ENCODE measurements around the gene MT1F. TPM values are rescaled to one million over a fixed set of nuclear protein-coding genes. Genes with fewer than 3 reads are reported as not detected.

The MT1F gene
- total and polyA plus RNA-seq, 9 of the 15 experiments (the other 6 are each of a cell fraction or from before 2014, with no cell fraction given): 0.18 to 0.68 (median 0.29) TPM; not detected in 5

GRCh38 chr16:56669005-56669839 lies 11.5 kb downstream of the MT1F start, which contains the start of gene MT1H:
Gene MT1H, plus strand, starts transcription at chr16:56669814. Its CDS starts 71 bp downstream, at chr16:56669885.
- TF ChIP-seq HMBOX1 (IDR thresholded peaks at IDR 0.05) (no peak), ZNF764 (CRISPR knock-in tag; IDR thresholded peaks at IDR 0.05; ENCODE audit: low read depth) (no peak), FOXO4 (CRISPR knock-in tag; IDR thresholded peaks at IDR 0.05) (no peak), MED1 (CRISPR knock-in tag; IDR thresholded peaks at IDR 0.05; ENCODE audit: borderline replicate concordance) (no peak), ZNF431 (CRISPR knock-in tag; IDR thresholded peaks at IDR 0.05) (no peak), ZNF444 (CRISPR knock-in tag; IDR thresholded peaks at IDR 0.05) (no peak), POLR2A (conservative IDR thresholded peaks at IDR 0.05) (no peak), ETS2 (tag; IDR thresholded peaks at IDR 0.05; ENCODE audit: borderline replicate concordance, poor library complexity, severe bottlenecking) (no peak), ELF1 (tag; IDR thresholded peaks at IDR 0.05) (no peak), DPF2 (IDR thresholded peaks at IDR 0.05) (no peak), PHB2 (IDR thresholded peaks at IDR 0.05; ENCODE audit: low read depth) (no peak)
- POLR2A ChIA-PET: interaction anchor here (0.5 to 1.1 kb wide), 2 partner anchors 109 to 125 kb away, joined by 3 to 4 read pairs; no protein-coding TSS in a partner anchor
- BruUV-seq (replicated peaks): no TSS peak
- Histone ChIP-seq H2AFZ (ENCODE audit: low read depth, low read length) (no peak within 1 kb of the TSS), H3K9ac (ENCODE audit: insufficient read depth in 1 of 2, low read depth in 2 of 2, low read length in 2 of 2) (no peak within 1 kb of the TSS), H3K27ac (ENCODE audit: extremely low read depth, low read depth, low read length) (no peak within 1 kb of the TSS), H3K9me1 (ENCODE audit: control insufficient read depth, insufficient read depth, low read length) (no peaks in the 10 kb centered on the region), H3K4me1 (replicated peaks in 1 of 2; ENCODE audit: control insufficient read depth in 2 of 2, insufficient read depth in 2 of 2, low read length in 2 of 2) (peaks cover 0 to 5% of the 10 kb centered on the region in 2 experiments; a peak in 1 of 5 replicates), H3K4me3 (no peak within 1 kb of the TSS), H4K20me1 (replicated peaks; ENCODE audit: control insufficient read depth, insufficient read depth, low read length) (peaks cover 11% of the 10 kb centered on the region; the same call in 1 of the 2 replicates), H3K9me3 (replicated peaks; ENCODE audit: control insufficient read depth, insufficient read depth, low read depth, low read length) (no peaks in the 10 kb centered on the region), H3K79me2 (ENCODE audit: control insufficient read depth, insufficient read depth, low read length) (no peaks in the 10 kb centered on the region), H3K27me3 (ENCODE audit: control insufficient read depth in 2 of 2, insufficient read depth in 2 of 2, low read length in 2 of 2) (peaks cover 47 to 58% of the 10 kb centered on the region in 2 experiments), H3K4me2 (ENCODE audit: insufficient read depth, low read length) (no peak within 1 kb of the TSS), H3K36me3 (ENCODE audit: control insufficient read depth, insufficient read depth, low read length) (no peaks in the 10 kb centered on the region)
- DNase-seq (ENCODE audit: extremely low read depth in 1 of 4, low spot score in 3 of 4) (no peak), FAIRE-seq (no peak), ATAC-seq (no peak)
- in situ Hi-C loops (cut with MboI) (no loop called here), intact Hi-C loops (cut with micrococcal nuclease) (no loop called here)
- under 1% methylated on average over 30 of the region's 38 CpGs for WGBS (ENCODE audit: insufficient coverage, low coverage, missing lambda C conversion rate)
- CTCF ChIA-PET (ENCODE audit: low intra/inter-chr PET ratio): no interaction called here
